ENCODE measurements around the gene NDST4.

NDST4 gene

DNA sequence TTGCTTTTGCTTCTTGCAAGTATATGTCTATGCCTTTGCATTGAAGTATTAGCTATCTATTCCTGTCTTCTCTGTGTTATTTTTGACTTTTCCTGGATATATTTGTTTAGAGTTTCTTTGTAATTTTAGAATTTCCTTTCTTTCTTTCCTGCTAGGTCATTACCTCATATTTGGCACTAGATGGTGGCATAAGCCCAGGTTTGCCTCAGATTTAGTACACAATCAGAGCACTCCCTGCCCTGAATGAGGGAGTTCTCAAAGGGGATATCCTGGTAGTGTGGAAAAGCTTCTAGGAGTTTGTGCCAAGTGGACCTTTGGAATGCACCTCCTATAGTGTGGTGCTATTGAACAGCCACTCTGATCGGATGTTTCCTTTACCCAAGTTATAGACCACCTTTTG lies 333.2 kb downstream of the NDST4 start:
- H3K27ac ChIP-seq (replicated peaks), result no peak overlapping the region
- DNase-seq (ENCODE audit: low read depth in 1 of 2, low spot score in 1 of 2), result no peak
- no peak overlapping the region for H3K4me3 ChIP-seq (replicated peaks; ENCODE audit: insufficient read depth, low read length)
- no peak for TF ChIP-seq POLR2AphosphoS5 (IDR thresholded peaks at IDR 0.05; ENCODE audit: low read depth)
- TF ChIP-seq GABPA (IDR thresholded peaks at IDR 0.05; ENCODE audit: low read depth), result no peak
- TF ChIP-seq, protein P1, sequence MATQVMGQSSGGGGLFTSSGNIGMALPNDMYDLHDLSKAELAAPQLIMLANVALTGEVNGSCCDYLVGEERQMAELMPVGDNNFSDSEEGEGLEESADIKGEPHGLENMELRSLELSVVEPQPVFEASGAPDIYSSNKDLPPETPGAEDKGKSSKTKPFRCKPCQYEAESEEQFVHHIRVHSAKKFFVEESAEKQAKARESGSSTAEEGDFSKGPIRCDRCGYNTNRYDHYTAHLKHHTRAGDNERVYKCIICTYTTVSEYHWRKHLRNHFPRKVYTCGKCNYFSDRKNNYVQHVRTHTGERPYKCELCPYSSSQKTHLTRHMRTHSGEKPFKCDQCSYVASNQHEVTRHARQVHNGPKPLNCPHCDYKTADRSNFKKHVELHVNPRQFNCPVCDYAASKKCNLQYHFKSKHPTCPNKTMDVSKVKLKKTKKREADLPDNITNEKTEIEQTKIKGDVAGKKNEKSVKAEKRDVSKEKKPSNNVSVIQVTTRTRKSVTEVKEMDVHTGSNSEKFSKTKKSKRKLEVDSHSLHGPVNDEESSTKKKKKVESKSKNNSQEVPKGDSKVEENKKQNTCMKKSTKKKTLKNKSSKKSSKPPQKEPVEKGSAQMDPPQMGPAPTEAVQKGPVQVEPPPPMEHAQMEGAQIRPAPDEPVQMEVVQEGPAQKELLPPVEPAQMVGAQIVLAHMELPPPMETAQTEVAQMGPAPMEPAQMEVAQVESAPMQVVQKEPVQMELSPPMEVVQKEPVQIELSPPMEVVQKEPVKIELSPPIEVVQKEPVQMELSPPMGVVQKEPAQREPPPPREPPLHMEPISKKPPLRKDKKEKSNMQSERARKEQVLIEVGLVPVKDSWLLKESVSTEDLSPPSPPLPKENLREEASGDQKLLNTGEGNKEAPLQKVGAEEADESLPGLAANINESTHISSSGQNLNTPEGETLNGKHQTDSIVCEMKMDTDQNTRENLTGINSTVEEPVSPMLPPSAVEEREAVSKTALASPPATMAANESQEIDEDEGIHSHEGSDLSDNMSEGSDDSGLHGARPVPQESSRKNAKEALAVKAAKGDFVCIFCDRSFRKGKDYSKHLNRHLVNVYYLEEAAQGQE (IDR thresholded peaks at IDR 0.05; ENCODE audit: insufficient replicate concordance, low read depth), result no peak
- TF ChIP-seq, protein P2, sequence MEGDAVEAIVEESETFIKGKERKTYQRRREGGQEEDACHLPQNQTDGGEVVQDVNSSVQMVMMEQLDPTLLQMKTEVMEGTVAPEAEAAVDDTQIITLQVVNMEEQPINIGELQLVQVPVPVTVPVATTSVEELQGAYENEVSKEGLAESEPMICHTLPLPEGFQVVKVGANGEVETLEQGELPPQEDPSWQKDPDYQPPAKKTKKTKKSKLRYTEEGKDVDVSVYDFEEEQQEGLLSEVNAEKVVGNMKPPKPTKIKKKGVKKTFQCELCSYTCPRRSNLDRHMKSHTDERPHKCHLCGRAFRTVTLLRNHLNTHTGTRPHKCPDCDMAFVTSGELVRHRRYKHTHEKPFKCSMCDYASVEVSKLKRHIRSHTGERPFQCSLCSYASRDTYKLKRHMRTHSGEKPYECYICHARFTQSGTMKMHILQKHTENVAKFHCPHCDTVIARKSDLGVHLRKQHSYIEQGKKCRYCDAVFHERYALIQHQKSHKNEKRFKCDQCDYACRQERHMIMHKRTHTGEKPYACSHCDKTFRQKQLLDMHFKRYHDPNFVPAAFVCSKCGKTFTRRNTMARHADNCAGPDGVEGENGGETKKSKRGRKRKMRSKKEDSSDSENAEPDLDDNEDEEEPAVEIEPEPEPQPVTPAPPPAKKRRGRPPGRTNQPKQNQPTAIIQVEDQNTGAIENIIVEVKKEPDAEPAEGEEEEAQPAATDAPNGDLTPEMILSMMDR (IDR thresholded peaks at IDR 0.05; ENCODE audit: insufficient read depth, low read length), result no peak
- TF ChIP-seq SPI1 (IDR thresholded peaks at IDR 0.05; ENCODE audit: borderline replicate concordance, low read depth), result no peak
- H3K27me3 ChIP-seq (ENCODE audit: insufficient read depth, poor library complexity, severe bottlenecking), result no peaks in the 10 kb centered on the region
